Neural progenitor cell (in vitro differentiated cells): ENCODE results near the gene THSD4. TPM values are rescaled to one million over a fixed set of nuclear protein-coding genes. Genes with fewer than 3 reads are reported as not detected.

Experiments used
- DNase-seq: peaks from one replicate; pipeline ENCODE4 v3.0.0-alpha.2; 2016; ENCODE audit warnings: low spot score
- H2AFZ ChIP-seq: fragments of 200-600 bp; sonication (generic); replicated peaks from 2 replicates; pipeline ENCODE4 v1.6.1; 2016; ENCODE audit warnings: antibody characterized with exemption
- H3F3A ChIP-seq: fragments of 200-600 bp; sonication (generic); 2 replicates; pipeline ENCODE4 v1.6.1; 2016; ENCODE audit warnings: antibody characterized with exemption, low read depth
- H3K27ac ChIP-seq: fragments of 200-600 bp; sonication (generic); 2 replicates; pipeline ENCODE4 v1.5.1; 2016; ENCODE audit warnings: mild to moderate bottlenecking
- H3K27me3 ChIP-seq: fragments of 200-600 bp; sonication (generic); 2 replicates; pipeline ENCODE4 v1.6.1; 2016; ENCODE audit warnings: mild to moderate bottlenecking, moderate library complexity
- H3K36me3 ChIP-seq: fragments of 200-600 bp; sonication (generic); 2 replicates; pipeline ENCODE4 v1.5.1; 2016
- H3K4me1 ChIP-seq: fragments of 200-600 bp; sonication (generic); 2 replicates; pipeline ENCODE4 v1.6.1; 2016; ENCODE audit warnings: mixed run types
- H3K4me2 ChIP-seq: fragments of 200-600 bp; sonication (generic); 2 replicates; pipeline ENCODE4 v1.6.1; 2016
- H3K4me3 ChIP-seq: fragments of 200-600 bp; sonication (generic); 2 replicates; pipeline ENCODE4 v1.5.1; 2016
- H3K79me2 ChIP-seq: fragments of 200-600 bp; sonication (generic); 2 replicates; pipeline ENCODE4 v1.6.1; 2016; ENCODE audit warnings: low read depth
- H3K9ac ChIP-seq: fragments of 200-600 bp; sonication (generic); 2 replicates; pipeline ENCODE4 v1.6.1; 2016
- H3K9me3 ChIP-seq: fragments of 200-600 bp; sonication (generic); 2 replicates; pipeline ENCODE4 v1.5.1; 2016; ENCODE audit warnings: low read depth
- H4K20me1 ChIP-seq: fragments of 200-600 bp; sonication (generic); 2 replicates; pipeline ENCODE4 v1.6.1; 2016; ENCODE audit warnings: low read depth
- H3K27ac Mint-ChIP-seq: 3 replicates; pipeline ENCODE4 v1.8.0; 2021; ENCODE audit warnings: mixed read lengths
- H3K27me3 Mint-ChIP-seq: 2 replicates; pipeline ENCODE4 v1.8.0; 2022; ENCODE audit warnings: low read depth, mild to moderate bottlenecking, inconsistent platforms, moderate library complexity, mixed read lengths; ENCODE audit not compliant: insufficient read depth
- H3K36me3 Mint-ChIP-seq: 3 replicates; pipeline ENCODE4 v1.8.0; 2021; ENCODE audit warnings: mixed read lengths
- H3K4me1 Mint-ChIP-seq: 3 replicates; pipeline ENCODE4 v1.8.0; 2021; ENCODE audit warnings: mixed read lengths
- H3K4me3 Mint-ChIP-seq: 3 replicates; pipeline ENCODE4 v1.8.0; 2021; ENCODE audit warnings: mild to moderate bottlenecking, moderate library complexity, mixed read lengths
- H3K9me3 Mint-ChIP-seq: 3 replicates; pipeline ENCODE4 v1.8.0; 2020; ENCODE audit warnings: mixed read lengths
- CTCF ChIP-seq: fragments of 200-600 bp; sonication (generic); IDR thresholded peaks from 2 replicates; pipeline ENCODE4 v1.5.1; 2017; ENCODE audit warnings: antibody characterized with exemption, mild to moderate bottlenecking
- EZH2 ChIP-seq: fragments of 200-600 bp; sonication (generic); IDR thresholded peaks from 2 replicates; pipeline ENCODE4 v1.6.1; 2017; ENCODE audit warnings: antibody characterized with exemption, mild to moderate bottlenecking, moderate library complexity
- EZH2phosphoT487 ChIP-seq: fragments of 200-600 bp; sonication (generic); IDR thresholded peaks from 2 replicates; pipeline ENCODE4 v1.6.1; 2017; ENCODE audit warnings: antibody characterized with exemption
- total RNA-seq: library from RNA; depleted of rRNA; stranded (reverse); fragments of >200 nt; gene quantifications from 2 replicates; pipeline ENCODE4 v1.2.3, GENCODE V29; 2015; ENCODE audit warnings: low replicate concordance

THSD4 gene
- total RNA-seq, 1 donor from 2014 or later = 2.4 TPM

GRCh38 chr15:71601038-71601834, 486.0 kb downstream of the THSD4 start:
- Histone ChIP-seq H3K9ac (no peak overlapping the region), H3K79me2 (no peaks in the 10 kb centered on the region), H3K4me1 (peaks cover 18% of the 10 kb centered on the region), H3K27ac (no peak overlapping the region), H3K4me2 (no peak overlapping the region), H3F3A (no peaks in the 10 kb centered on the region), H3K9me3 (no peaks in the 10 kb centered on the region), H2AFZ (no peak overlapping the region), H3K27me3 (no peaks in the 10 kb centered on the region), H4K20me1 (no peaks in the 10 kb centered on the region), H3K4me3 (no peak overlapping the region), H3K36me3 (no peaks in the 10 kb centered on the region)
- H3K4me1 Mint-ChIP-seq = peaks cover 17% of the 10 kb centered on the region
- TF ChIP-seq CTCF (no peak), EZH2 (no peak), EZH2phosphoT487 (no peak)
- H3K27me3 Mint-ChIP-seq = no peaks in the 10 kb centered on the region
- no peak overlapping the region for H3K4me3 Mint-ChIP-seq
- H3K9me3 Mint-ChIP-seq = peaks cover 2% of the 10 kb centered on the region
- DNase-seq = no peak
- no peaks in the 10 kb centered on the region for H3K36me3 Mint-ChIP-seq
- H3K27ac Mint-ChIP-seq = peak overlapping the region; percentile 47

- H3K4me1 Mint-ChIP-seq = peaks cover 15% of the 10 kb centered on the region
- TF ChIP-seq EZH2 (no peak), CTCF (no peak), EZH2phosphoT487 (no peak)
- Histone ChIP-seq H3K27ac (no peak overlapping the region), H3K4me2 (no peak overlapping the region), H3K27me3 (peaks cover 3% of the 10 kb centered on the region), H2AFZ (no peak overlapping the region), H3F3A (no peaks in the 10 kb centered on the region), H3K4me3 (no peak overlapping the region), H3K79me2 (no peaks in the 10 kb centered on the region), H3K36me3 (no peaks in the 10 kb centered on the region), H3K9me3 (no peaks in the 10 kb centered on the region), H3K9ac (no peak overlapping the region), H3K4me1 (peaks cover 15% of the 10 kb centered on the region), H4K20me1 (no peaks in the 10 kb centered on the region)
- no peak overlapping the region for H3K4me3 Mint-ChIP-seq
- H3K27me3 Mint-ChIP-seq = peaks cover 12% of the 10 kb centered on the region
- H3K27ac Mint-ChIP-seq = no peak overlapping the region
- DNase-seq = no peak
- peaks cover 2% of the 10 kb centered on the region for H3K9me3 Mint-ChIP-seq
- H3K36me3 Mint-ChIP-seq = no peaks in the 10 kb centered on the region
Observed at GRCh38 chr15:71603379-71603778, 488.1 kb downstream of the THSD4 start.

GRCh38 chr15:71607383-71607782, 492.1 kb downstream of the THSD4 start:
- Histone ChIP-seq H4K20me1 (peaks cover 17% of the 10 kb centered on the region), H3K4me2 (no peak overlapping the region), H3K4me1 (peaks cover 18% of the 10 kb centered on the region), H3K9me3 (no peaks in the 10 kb centered on the region), H3K36me3 (no peaks in the 10 kb centered on the region), H3K9ac (no peak overlapping the region), H3F3A (peaks cover 15% of the 10 kb centered on the region), H3K79me2 (no peaks in the 10 kb centered on the region), H3K4me3 (no peak overlapping the region), H3K27ac (no peak overlapping the region), H2AFZ (no peak overlapping the region), H3K27me3 (peaks cover 35% of the 10 kb centered on the region)
- TF ChIP-seq EZH2 (no peak), EZH2phosphoT487 (no peak), CTCF (no peak)
- Mint-ChIP-seq H3K27me3 (peaks cover 27% of the 10 kb centered on the region), H3K9me3 (peaks cover 2% of the 10 kb centered on the region), H3K4me1 (peaks cover 21% of the 10 kb centered on the region), H3K36me3 (no peaks in the 10 kb centered on the region), H3K4me3 (no peak overlapping the region), H3K27ac (no peak overlapping the region)
- DNase-seq = no peak
